ENCODE measurements around the gene RAB1B.

RAB1B gene

GRCh38 chr11:66227700-66228099, 40.7 kb upstream of the RAB1B start:
- no peak overlapping the region for H3K9ac ChIP-seq (ENCODE audit: low read length)
- H3K9me3 ChIP-seq (ENCODE audit: control insufficient read depth, low read length) = no peaks in the 10 kb centered on the region
- H3K4me3 ChIP-seq (ENCODE audit: low read length) = no peak overlapping the region
- no peaks in the 10 kb centered on the region for H3K4me1 ChIP-seq (ENCODE audit: control insufficient read depth, insufficient read depth, low read length)
- no peak for DNase-seq (ENCODE audit: low read depth)
- peaks cover 48% of the 10 kb centered on the region for H3K36me3 ChIP-seq (ENCODE audit: control insufficient read depth, insufficient read depth, low read length, severe bottlenecking)
- H3K27me3 ChIP-seq (replicated peaks; ENCODE audit: control insufficient read depth, insufficient read depth, low read length) = no peaks in the 10 kb centered on the region

- Histone ChIP-seq H3K9ac (ENCODE audit: low read length) (no peak overlapping the region), H3K9me3 (ENCODE audit: control insufficient read depth, low read length) (no peaks in the 10 kb centered on the region), H3K27me3 (replicated peaks; ENCODE audit: control insufficient read depth, insufficient read depth, low read length) (no peaks in the 10 kb centered on the region), H3K4me3 (ENCODE audit: low read length) (no peak overlapping the region), H3K36me3 (ENCODE audit: control insufficient read depth, insufficient read depth, low read length, severe bottlenecking) (peaks cover 56% of the 10 kb centered on the region), H3K4me1 (ENCODE audit: control insufficient read depth, insufficient read depth, low read length) (no peaks in the 10 kb centered on the region)
- no peak for DNase-seq (ENCODE audit: low read depth)
These were observed 39.9 kb upstream of the RAB1B start for GRCh38 chr11:66228521-66228920.

- Histone ChIP-seq H3K9me3 (ENCODE audit: control insufficient read depth, low read length) (no peaks in the 10 kb centered on the region), H3K4me3 (ENCODE audit: low read length) (no peak overlapping the region), H3K9ac (ENCODE audit: low read length) (no peak overlapping the region), H3K27me3 (replicated peaks; ENCODE audit: control insufficient read depth, insufficient read depth, low read length) (no peaks in the 10 kb centered on the region), H3K36me3 (ENCODE audit: control insufficient read depth, insufficient read depth, low read length, severe bottlenecking) (peaks cover 63% of the 10 kb centered on the region), H3K4me1 (ENCODE audit: control insufficient read depth, insufficient read depth, low read length) (no peaks in the 10 kb centered on the region)
- DNase-seq (ENCODE audit: low read depth) = no peak
These were observed 38.3 kb upstream of the RAB1B start for GRCh38 chr11:66230156-66230555.

GRCh38 chr11:66230978-66231377, 37.5 kb upstream of the RAB1B start:
- Histone ChIP-seq H3K36me3 (ENCODE audit: control insufficient read depth, insufficient read depth, low read length, severe bottlenecking) (peaks cover 69% of the 10 kb centered on the region), H3K4me3 (ENCODE audit: low read length) (no peak overlapping the region), H3K9me3 (ENCODE audit: control insufficient read depth, low read length) (no peaks in the 10 kb centered on the region), H3K9ac (ENCODE audit: low read length) (no peak overlapping the region), H3K4me1 (ENCODE audit: control insufficient read depth, insufficient read depth, low read length) (no peaks in the 10 kb centered on the region), H3K27me3 (replicated peaks; ENCODE audit: control insufficient read depth, insufficient read depth, low read length) (no peaks in the 10 kb centered on the region)
- DNase-seq (ENCODE audit: low read depth) = no peak

- H3K9ac ChIP-seq (ENCODE audit: low read length) = no peak overlapping the region
- H3K4me3 ChIP-seq (ENCODE audit: low read length) = no peak overlapping the region
- DNase-seq (ENCODE audit: low read depth) = no peak
- H3K36me3 ChIP-seq (ENCODE audit: control insufficient read depth, insufficient read depth, low read length, severe bottlenecking) = peaks cover 74% of the 10 kb centered on the region
- H3K27me3 ChIP-seq (replicated peaks; ENCODE audit: control insufficient read depth, insufficient read depth, low read length) = no peaks in the 10 kb centered on the region
- H3K9me3 ChIP-seq (ENCODE audit: control insufficient read depth, low read length) = no peaks in the 10 kb centered on the region
- no peaks in the 10 kb centered on the region for H3K4me1 ChIP-seq (ENCODE audit: control insufficient read depth, insufficient read depth, low read length)
These were observed 36.9 kb upstream of the RAB1B start for GRCh38 chr11:66231561-66231960.

GRCh38 chr11:66232769-66233168, 35.7 kb upstream of the RAB1B start:
- Histone ChIP-seq H3K4me3 (ENCODE audit: low read length) (no peak overlapping the region), H3K36me3 (ENCODE audit: control insufficient read depth, insufficient read depth, low read length, severe bottlenecking) (peaks cover 70% of the 10 kb centered on the region), H3K9ac (ENCODE audit: low read length) (no peak overlapping the region), H3K9me3 (ENCODE audit: control insufficient read depth, low read length) (no peaks in the 10 kb centered on the region), H3K4me1 (ENCODE audit: control insufficient read depth, insufficient read depth, low read length) (no peaks in the 10 kb centered on the region), H3K27me3 (replicated peaks; ENCODE audit: control insufficient read depth, insufficient read depth, low read length) (no peaks in the 10 kb centered on the region)
- DNase-seq (ENCODE audit: low read depth) = no peak

GRCh38 chr11:66233301-66233700, 35.1 kb upstream of the RAB1B start:
- no peaks in the 10 kb centered on the region for H3K9me3 ChIP-seq (ENCODE audit: control insufficient read depth, low read length)
- H3K27me3 ChIP-seq (replicated peaks; ENCODE audit: control insufficient read depth, insufficient read depth, low read length) = no peaks in the 10 kb centered on the region

GRCh38 chr11:66235141-66235540, 33.3 kb upstream of the RAB1B start:
- Histone ChIP-seq H3K9ac (ENCODE audit: low read length) (no peak overlapping the region), H3K4me1 (ENCODE audit: control insufficient read depth, insufficient read depth, low read length) (no peaks in the 10 kb centered on the region), H3K27me3 (replicated peaks; ENCODE audit: control insufficient read depth, insufficient read depth, low read length) (no peaks in the 10 kb centered on the region), H3K9me3 (ENCODE audit: control insufficient read depth, low read length) (no peaks in the 10 kb centered on the region), H3K4me3 (ENCODE audit: low read length) (no peak overlapping the region), H3K36me3 (ENCODE audit: control insufficient read depth, insufficient read depth, low read length, severe bottlenecking) (peaks cover 79% of the 10 kb centered on the region)
- no peak for DNase-seq (ENCODE audit: low read depth)

More at GRCh38 chr11:66233301-66233700, 35.1 kb upstream of the RAB1B start:
- H3K36me3 ChIP-seq (ENCODE audit: control insufficient read depth, insufficient read depth, low read length, severe bottlenecking) = peaks cover 68% of the 10 kb centered on the region
- no peak overlapping the region for H3K9ac ChIP-seq (ENCODE audit: low read length)
- no peak for DNase-seq (ENCODE audit: low read depth)
- no peaks in the 10 kb centered on the region for H3K4me1 ChIP-seq (ENCODE audit: control insufficient read depth, insufficient read depth, low read length)
- H3K4me3 ChIP-seq (ENCODE audit: low read length) = no peak overlapping the region

GRCh38 chr11:66237867-66238266, 30.6 kb upstream of the RAB1B start:
- Histone ChIP-seq H3K4me3 (ENCODE audit: low read length) (no peak overlapping the region), H3K36me3 (ENCODE audit: control insufficient read depth, insufficient read depth, low read length, severe bottlenecking) (peaks cover 67% of the 10 kb centered on the region), H3K9ac (ENCODE audit: low read length) (no peak overlapping the region), H3K9me3 (ENCODE audit: control insufficient read depth, low read length) (no peaks in the 10 kb centered on the region), H3K4me1 (ENCODE audit: control insufficient read depth, insufficient read depth, low read length) (no peaks in the 10 kb centered on the region), H3K27me3 (replicated peaks; ENCODE audit: control insufficient read depth, insufficient read depth, low read length) (no peaks in the 10 kb centered on the region)
- DNase-seq (ENCODE audit: low read depth) = no peak

- peaks cover 57% of the 10 kb centered on the region for H3K36me3 ChIP-seq (ENCODE audit: control insufficient read depth, insufficient read depth, low read length, severe bottlenecking)
- no peaks in the 10 kb centered on the region for H3K9me3 ChIP-seq (ENCODE audit: control insufficient read depth, low read length)
- H3K4me1 ChIP-seq (ENCODE audit: control insufficient read depth, insufficient read depth, low read length) = no peaks in the 10 kb centered on the region
- H3K27me3 ChIP-seq (replicated peaks; ENCODE audit: control insufficient read depth, insufficient read depth, low read length) = no peaks in the 10 kb centered on the region
- H3K9ac ChIP-seq (ENCODE audit: low read length) = no peak overlapping the region
- DNase-seq (ENCODE audit: low read depth) = no peak
- H3K4me3 ChIP-seq (ENCODE audit: low read length) = no peak overlapping the region
These were observed 29.5 kb upstream of the RAB1B start for GRCh38 chr11:66238786-66239413.

GRCh38 chr11:66239511-66239910, 28.9 kb upstream of the RAB1B start:
- H3K36me3 ChIP-seq (ENCODE audit: control insufficient read depth, insufficient read depth, low read length, severe bottlenecking) = peaks cover 51% of the 10 kb centered on the region
- no peaks in the 10 kb centered on the region for H3K4me1 ChIP-seq (ENCODE audit: control insufficient read depth, insufficient read depth, low read length)

More at GRCh38 chr11:66239511-66239910, 28.9 kb upstream of the RAB1B start:
- Histone ChIP-seq H3K9me3 (ENCODE audit: control insufficient read depth, low read length) (no peaks in the 10 kb centered on the region), H3K4me3 (ENCODE audit: low read length) (no peak overlapping the region), H3K27me3 (replicated peaks; ENCODE audit: control insufficient read depth, insufficient read depth, low read length) (no peaks in the 10 kb centered on the region), H3K9ac (ENCODE audit: low read length) (no peak overlapping the region)
- no peak for DNase-seq (ENCODE audit: low read depth)

Data from adipocyte (in vitro differentiated cells).